Smooth muscle cell (in vitro differentiated cells): ENCODE data around the gene CDCP1. TPM values are rescaled to one million over a fixed set of nuclear protein-coding genes. Genes with fewer than 3 reads are reported as not detected.
A peak's percentile ranks its signal among the peaks of the same experiment; 100 is the strongest.

Experiments
- DNase-seq: peaks from one replicate; lab custom pipeline; 2025; ENCODE audit not compliant: unreplicated experiment; lab: John Stamatoyannopoulos, UW
- H2AFZ ChIP-seq: fragments of 200-600 bp; sonication (generic); 2 replicates; pipeline ENCODE4 v1.6.0; 2016; ENCODE audit warnings: antibody characterized with exemption, low read depth, mild to moderate bottlenecking
- H3F3A ChIP-seq: fragments of 200-600 bp; sonication (generic); 2 replicates; pipeline ENCODE4 v1.6.0; 2017; ENCODE audit warnings: antibody characterized with exemption, low read depth
- H3K27ac ChIP-seq: fragments of 200-600 bp; sonication (generic); 2 replicates; pipeline ENCODE4 v1.5.1; 2016; ENCODE audit warnings: low read depth, mild to moderate bottlenecking
- H3K27me3 ChIP-seq: fragments of 200-600 bp; sonication (generic); 2 replicates; pipeline ENCODE4 v1.6.1; 2016; ENCODE audit warnings: low read depth, mild to moderate bottlenecking
- H3K36me3 ChIP-seq: fragments of 200-600 bp; sonication (generic); 2 replicates; pipeline ENCODE4 v1.5.1; 2016; ENCODE audit warnings: low read depth
- H3K4me1 ChIP-seq: fragments of 200-600 bp; sonication (generic); 2 replicates; pipeline ENCODE4 v1.5.1; 2016; ENCODE audit warnings: low read depth
- H3K4me2 ChIP-seq: fragments of 200-600 bp; sonication (generic); 2 replicates; pipeline ENCODE4 v1.6.0; 2016; ENCODE audit warnings: mild to moderate bottlenecking
- H3K4me3 ChIP-seq: fragments of 200-600 bp; sonication (generic); 2 replicates; pipeline ENCODE4 v1.5.1; 2016; ENCODE audit warnings: mild to moderate bottlenecking
- H3K79me2 ChIP-seq: fragments of 200-600 bp; sonication (generic); 2 replicates; pipeline ENCODE4 v1.6.0; 2016; ENCODE audit warnings: low read depth, mild to moderate bottlenecking
- H3K9ac ChIP-seq: fragments of 200-600 bp; sonication (generic); 2 replicates; pipeline ENCODE4 v1.6.0; 2016; ENCODE audit warnings: low read depth
- H3K9me3 ChIP-seq: fragments of 200-600 bp; sonication (generic); replicated peaks from 2 replicates; pipeline ENCODE4 v1.5.1; 2016; ENCODE audit warnings: low read depth
- H4K20me1 ChIP-seq: fragments of 200-600 bp; sonication (generic); 2 replicates; pipeline ENCODE4 v1.6.0; 2016; ENCODE audit warnings: low read depth
- WGBS: methylation state at CpG from one replicate; pipeline ENCODE4 v1.1.7; 2016; ENCODE audit warnings: low lambda C conversion rate; 5-methylcytosine and 5-hydroxymethylcytosine counted together
- polyA plus RNA-seq: library from polyadenylated mRNA; unstranded; fragments of >200 nt; fragmentation: Nextera tagmentation; extraction: Ambion mirVana; gene quantifications from 2 replicates; pipeline ENCODE4 v1.2.1, GENCODE V29; 2016
- total RNA-seq: library from RNA; depleted of rRNA; stranded (reverse); fragments of >200 nt; gene quantifications from 2 replicates; pipeline ENCODE4 v1.2.3, GENCODE V29; 2014
- TF ChIP-seq, protein P1 (sequence below): fragments of 200-600 bp; sonication (generic); IDR thresholded peaks from 2 replicates; pipeline ENCODE4 v1.5.1; 2017; ENCODE audit warnings: borderline replicate concordance, mild to moderate bottlenecking, antibody characterized with exemption; ENCODE audit not compliant: insufficient read depth, poor library complexity, severe bottlenecking

The CDCP1 gene
- total and polyA plus RNA-seq, 2 experiments from 2014 or later: 2.5 to 7.9 TPM

DNA sequence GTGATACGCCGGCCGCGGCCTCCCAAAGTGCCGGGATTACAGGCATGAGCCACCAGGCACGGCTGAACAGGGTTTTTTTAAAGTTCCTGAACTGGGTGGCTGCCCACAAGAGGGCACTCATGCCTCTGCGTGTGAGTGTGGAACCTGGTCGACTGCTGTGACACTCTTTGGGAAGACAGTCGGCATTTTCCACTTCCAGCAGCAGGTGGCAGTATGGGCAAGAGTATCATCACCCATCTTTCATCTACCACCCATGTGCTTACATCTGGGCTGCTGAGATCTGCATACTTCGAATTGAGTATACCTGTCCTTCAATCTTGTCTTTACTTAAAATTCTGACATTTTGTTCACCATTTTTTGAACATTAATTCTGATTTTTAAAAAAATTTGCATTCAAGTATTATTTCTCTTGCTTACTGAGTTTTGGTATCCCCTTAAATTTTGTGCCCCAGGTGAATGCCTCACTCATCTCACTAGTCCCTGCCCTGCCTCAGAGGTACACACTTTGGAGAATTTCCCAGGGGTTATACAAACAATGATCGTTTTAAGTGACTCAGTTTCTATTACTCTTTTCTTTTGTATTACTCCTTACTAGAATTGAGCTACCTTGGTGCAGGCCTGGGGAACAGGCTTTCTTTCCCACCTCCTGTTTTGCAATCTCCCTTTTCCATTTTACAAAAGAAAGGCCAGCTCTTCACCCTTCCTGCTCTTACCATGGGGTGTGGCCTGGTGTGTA, 108.3 kb downstream of the CDCP1 start:
- peak overlapping the region; percentile 73 for H3K4me2 ChIP-seq
- H3K9me3 ChIP-seq: no peaks in the 10 kb centered on the region
- peak; percentile 63 for DNase-seq
- H3K4me1 ChIP-seq: peaks cover 2% of the 10 kb centered on the region
- no peak overlapping the region for H2AFZ ChIP-seq
- H3K4me3 ChIP-seq: peak overlapping the region; percentile 24
- H3K79me2 ChIP-seq: no peaks in the 10 kb centered on the region
- TF ChIP-seq, protein P1, sequence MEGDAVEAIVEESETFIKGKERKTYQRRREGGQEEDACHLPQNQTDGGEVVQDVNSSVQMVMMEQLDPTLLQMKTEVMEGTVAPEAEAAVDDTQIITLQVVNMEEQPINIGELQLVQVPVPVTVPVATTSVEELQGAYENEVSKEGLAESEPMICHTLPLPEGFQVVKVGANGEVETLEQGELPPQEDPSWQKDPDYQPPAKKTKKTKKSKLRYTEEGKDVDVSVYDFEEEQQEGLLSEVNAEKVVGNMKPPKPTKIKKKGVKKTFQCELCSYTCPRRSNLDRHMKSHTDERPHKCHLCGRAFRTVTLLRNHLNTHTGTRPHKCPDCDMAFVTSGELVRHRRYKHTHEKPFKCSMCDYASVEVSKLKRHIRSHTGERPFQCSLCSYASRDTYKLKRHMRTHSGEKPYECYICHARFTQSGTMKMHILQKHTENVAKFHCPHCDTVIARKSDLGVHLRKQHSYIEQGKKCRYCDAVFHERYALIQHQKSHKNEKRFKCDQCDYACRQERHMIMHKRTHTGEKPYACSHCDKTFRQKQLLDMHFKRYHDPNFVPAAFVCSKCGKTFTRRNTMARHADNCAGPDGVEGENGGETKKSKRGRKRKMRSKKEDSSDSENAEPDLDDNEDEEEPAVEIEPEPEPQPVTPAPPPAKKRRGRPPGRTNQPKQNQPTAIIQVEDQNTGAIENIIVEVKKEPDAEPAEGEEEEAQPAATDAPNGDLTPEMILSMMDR: peak; percentile 94
- no peak overlapping the region for H3K27ac ChIP-seq
- H3K36me3 ChIP-seq: no peaks in the 10 kb centered on the region
- H3K27me3 ChIP-seq: peaks cover 16% of the 10 kb centered on the region
- 4% methylated on average over 11 of the region's 11 CpGs for WGBS
- no peaks in the 10 kb centered on the region for H3F3A ChIP-seq
- no peak overlapping the region for H3K9ac ChIP-seq
- H4K20me1 ChIP-seq: no peaks in the 10 kb centered on the region

DNA sequence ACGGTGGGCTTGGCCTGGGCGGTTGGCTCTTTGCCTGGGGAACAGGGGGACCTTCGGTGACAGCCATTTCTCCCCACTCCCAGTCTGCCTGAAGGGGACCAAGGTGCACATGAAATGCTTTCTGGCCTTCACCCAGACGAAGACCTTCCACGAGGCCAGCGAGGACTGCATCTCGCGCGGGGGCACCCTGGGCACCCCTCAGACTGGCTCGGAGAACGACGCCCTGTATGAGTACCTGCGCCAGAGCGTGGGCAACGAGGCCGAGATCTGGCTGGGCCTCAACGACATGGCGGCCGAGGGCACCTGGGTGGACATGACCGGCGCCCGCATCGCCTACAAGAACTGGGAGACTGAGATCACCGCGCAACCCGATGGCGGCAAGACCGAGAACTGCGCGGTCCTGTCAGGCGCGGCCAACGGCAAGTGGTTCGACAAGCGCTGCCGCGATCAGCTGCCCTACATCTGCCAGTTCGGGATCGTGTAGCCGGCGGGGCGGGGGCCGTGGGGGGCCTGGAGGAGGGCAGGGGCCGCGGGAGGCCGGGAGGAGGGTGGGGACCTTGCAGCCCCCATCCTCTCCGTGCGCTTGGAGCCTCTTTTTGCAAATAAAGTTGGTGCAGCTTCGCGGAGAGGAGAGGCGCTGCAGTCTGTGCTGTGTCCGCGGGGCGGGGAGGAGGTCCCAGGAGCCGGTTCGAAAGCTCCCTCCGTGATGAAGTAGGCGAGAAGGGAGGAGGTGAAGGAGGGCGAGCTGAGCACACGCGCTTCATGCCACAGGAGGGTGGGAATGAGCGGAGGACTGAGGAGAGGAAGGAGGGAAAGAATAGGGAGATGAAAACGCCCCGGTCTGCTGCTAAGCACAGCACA, 110.5 kb downstream of the CDCP1 start:
- WGBS: 29% methylated on average over 63 of the region's 64 CpGs
- H3K9ac ChIP-seq: no peak overlapping the region

DNA sequence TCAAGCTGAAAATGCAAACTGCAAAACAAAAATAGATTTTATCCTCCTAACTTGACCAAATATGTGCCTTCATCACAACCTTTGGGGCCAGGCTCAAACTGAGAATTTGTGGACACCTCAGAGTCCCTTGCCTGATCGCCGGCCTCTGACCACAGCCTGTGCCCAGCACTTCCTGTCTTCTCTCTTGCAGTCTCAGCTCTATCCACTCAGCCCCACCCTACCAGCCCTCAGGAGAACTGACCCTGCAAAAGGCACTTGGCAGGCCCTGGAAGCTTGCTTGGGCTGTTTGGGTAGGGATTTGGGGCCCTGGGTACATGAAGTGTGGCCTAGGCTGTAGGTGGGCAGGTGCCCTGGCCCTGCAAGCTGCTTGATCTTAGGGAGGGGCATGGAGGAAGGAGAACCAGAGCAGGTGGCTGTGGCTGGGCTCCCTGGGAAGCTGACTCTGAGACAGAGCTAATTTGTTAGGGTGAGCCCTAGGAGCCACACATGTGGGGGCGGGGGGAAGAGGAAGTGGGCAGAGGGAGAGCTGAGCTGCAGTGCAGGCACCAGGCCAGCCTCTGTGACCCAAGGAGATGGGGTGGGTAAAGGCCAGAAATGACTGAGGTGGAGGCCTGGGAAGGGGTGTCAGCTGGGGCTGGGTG, 111.4 kb downstream of the CDCP1 start:
- Histone ChIP-seq H2AFZ (no peak overlapping the region), H3K9me3 (no peaks in the 10 kb centered on the region), H3K9ac (no peak overlapping the region), H3K4me2 (no peak overlapping the region), H3K27me3 (peaks cover 16% of the 10 kb centered on the region), H4K20me1 (no peaks in the 10 kb centered on the region), H3F3A (no peaks in the 10 kb centered on the region), H3K27ac (no peak overlapping the region), H3K4me1 (peaks cover 2% of the 10 kb centered on the region), H3K36me3 (no peaks in the 10 kb centered on the region), H3K4me3 (no peak overlapping the region), H3K79me2 (no peaks in the 10 kb centered on the region)
- no peak for DNase-seq
- WGBS: 91% methylated on average over 3 of the region's 3 CpGs
- TF ChIP-seq, protein P1: no peak

More for the DNA sequence above, 110.5 kb downstream of the CDCP1 start:
- Histone ChIP-seq H3K4me2 (peak overlapping the region; percentile 89), H3K79me2 (no peaks in the 10 kb centered on the region), H4K20me1 (no peaks in the 10 kb centered on the region), H2AFZ (peak overlapping the region; percentile 52), H3K27ac (no peak overlapping the region), H3F3A (no peaks in the 10 kb centered on the region), H3K4me1 (peaks cover 2% of the 10 kb centered on the region), H3K36me3 (no peaks in the 10 kb centered on the region), H3K9me3 (no peaks in the 10 kb centered on the region), H3K4me3 (peak overlapping the region; percentile 50), H3K27me3 (peaks cover 16% of the 10 kb centered on the region)
- DNase-seq: no peak
- TF ChIP-seq, protein P1: no peak
